SHP77 treated with DMSO at 0.1 percent for 48 hours (cell line): ENCODE data around the gene NOL4.
"Not testable (repeated sequence)": the region's sequence is repeated elsewhere in the genome, so short reads cannot be mapped to it uniquely, and the experiment has no call there.

ENCODE experiments used
- DNase-seq: peaks from one replicate; lab custom pipeline; 2025; lab: John Stamatoyannopoulos, UW

Gene NOL4

GRCh38 chr18:34224423-34225217 lies at the start of gene NOL4:
Gene NOL4, minus strand, starts transcription at chr18:34224913. Its CDS starts 1,660 bp downstream, at chr18:34223253.
- DNase-seq: peak; percentile 95

GRCh38 chr18:34266029-34266428 lies 41.3 kb upstream of the NOL4 start:
- DNase-seq: not testable (repeated sequence)

- DNase-seq: no peak
Observed at GRCh38 chr18:34261865-34262780, 37.4 kb upstream of the NOL4 start.

GRCh38 chr18:34258176-34258575 lies 33.5 kb upstream of the NOL4 start:
- no peak for DNase-seq

- no peak for DNase-seq
Observed at GRCh38 chr18:34251919-34252318, 27.2 kb upstream of the NOL4 start.

GRCh38 chr18:34248727-34249126 lies 24.0 kb upstream of the NOL4 start:
- DNase-seq: no peak

- DNase-seq: no peak
Observed at GRCh38 chr18:34242739-34243138, 18.0 kb upstream of the NOL4 start.

GRCh38 chr18:34233781-34234388 lies 9.2 kb upstream of the NOL4 start:
- not testable (repeated sequence) for DNase-seq

GRCh38 chr18:34225218-34225553 lies 473 bp upstream of the NOL4 start:
- DNase-seq: no peak

- DNase-seq: no peak
Observed at GRCh38 chr18:34223893-34224422, 755 bp downstream of the NOL4 start.

GRCh38 chr18:34223164-34223892 lies 1.4 kb downstream of the NOL4 start:
- DNase-seq: peak; percentile 72

- DNase-seq: peak; percentile 72
Observed at GRCh38 chr18:34222307-34223163, 2.2 kb downstream of the NOL4 start.

- DNase-seq: peak; percentile 57
Observed at GRCh38 chr18:34221971-34222306, 2.8 kb downstream of the NOL4 start.

GRCh38 chr18:34220081-34220815 lies 4.5 kb downstream of the NOL4 start:
- DNase-seq: no peak

- peak; percentile 28 for DNase-seq
Observed at GRCh38 chr18:34219651-34220050, 5.1 kb downstream of the NOL4 start.

- DNase-seq: no peak
Observed at GRCh38 chr18:34212511-34212910, 12.2 kb downstream of the NOL4 start.

- no peak for DNase-seq
Observed at GRCh38 chr18:34207344-34207851, 17.3 kb downstream of the NOL4 start.

- DNase-seq: no peak
Observed at GRCh38 chr18:34203866-34204265, 20.8 kb downstream of the NOL4 start.

GRCh38 chr18:34196256-34196655 lies 28.5 kb downstream of the NOL4 start:
- DNase-seq: no peak

GRCh38 chr18:34194239-34194638 lies 30.5 kb downstream of the NOL4 start:
- no peak for DNase-seq
